GM12875 (cell line): Measurements from ENCODE around the gene PLA2G4A.

Experiments used
- H3K4me3 ChIP-seq: one replicate; pipeline ENCODE4 v1.5.1; 2011; ENCODE audit warnings: low read depth, low read length, control low read depth
- CTCF ChIP-seq: IDR thresholded peaks from 2 replicates; pipeline ENCODE4 v1.5.1; 2011; ENCODE audit warnings: low read depth, mild to moderate bottlenecking, control low read depth, inconsistent platforms, low read length, moderate library complexity, borderline replicate concordance; ENCODE audit not compliant: insufficient read depth

The PLA2G4A gene

GRCh38 chr1:187006896-187007295 lies 178.1 kb downstream of the PLA2G4A start:
- TF ChIP-seq CTCF = no peak
- H3K4me3 ChIP-seq = no peak overlapping the region

GRCh38 chr1:187009320-187009719 lies 180.6 kb downstream of the PLA2G4A start:
- no peak for TF ChIP-seq CTCF

GRCh38 chr1:187010571-187011309 lies 182.0 kb downstream of the PLA2G4A start:
- no peak overlapping the region for H3K4me3 ChIP-seq
- TF ChIP-seq CTCF = no peak

More at GRCh38 chr1:187009320-187009719, 180.6 kb downstream of the PLA2G4A start:
- H3K4me3 ChIP-seq = no peak overlapping the region

DNA sequence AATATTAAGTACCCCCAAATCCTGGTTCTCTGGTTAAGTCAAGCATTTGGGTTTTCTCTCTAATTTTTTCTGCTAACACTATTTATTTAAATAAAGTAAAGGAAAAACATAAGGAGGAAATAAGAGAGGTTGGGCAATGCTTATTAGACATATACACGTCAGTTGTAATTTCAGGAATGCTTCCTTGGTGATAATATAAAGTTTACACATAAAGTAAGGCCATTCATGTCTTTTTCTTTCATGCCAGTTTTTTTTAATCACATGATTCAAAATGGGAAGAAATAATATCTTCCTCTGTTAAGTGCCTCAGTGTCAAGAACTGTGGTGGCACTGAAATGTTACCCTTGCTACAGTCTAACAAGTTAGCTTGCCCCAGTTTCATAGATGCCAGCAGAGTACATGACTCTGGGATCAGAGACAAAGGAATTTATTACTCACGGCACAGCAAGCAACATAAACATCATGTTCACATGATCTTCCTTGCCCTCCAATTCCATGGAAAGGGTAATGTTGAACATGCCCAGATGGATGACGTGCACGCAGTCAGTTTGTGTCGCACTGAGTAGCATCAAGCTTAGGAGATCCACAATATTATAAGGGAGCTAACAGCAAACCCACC lies 184.9 kb downstream of the PLA2G4A start:
- no peak for TF ChIP-seq CTCF
- no peak overlapping the region for H3K4me3 ChIP-seq

DNA sequence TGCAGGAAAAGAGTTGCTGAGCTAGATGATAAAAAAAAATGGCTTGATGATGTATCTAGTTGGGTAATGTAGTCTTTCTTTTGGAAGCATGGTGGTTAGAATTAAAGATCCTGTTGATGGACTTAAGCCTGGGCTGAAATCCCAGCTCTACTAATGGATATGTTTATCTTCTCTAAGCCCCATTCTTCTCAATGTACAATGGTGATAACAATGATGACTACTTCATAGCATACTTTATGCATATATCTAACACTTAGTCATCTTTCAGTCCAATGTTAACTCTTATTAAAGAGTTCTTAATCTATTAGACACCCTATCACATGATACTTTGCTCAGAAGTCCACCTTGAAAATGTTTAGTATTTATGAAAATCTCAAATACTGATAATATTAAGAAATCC lies 189.5 kb downstream of the PLA2G4A start:
- H3K4me3 ChIP-seq = no peak overlapping the region
- TF ChIP-seq CTCF = no peak

- no peak for TF ChIP-seq CTCF
- H3K4me3 ChIP-seq = no peak overlapping the region
Observed at GRCh38 chr1:187027253-187027652, 198.5 kb downstream of the PLA2G4A start.
